NT2/D1 (cell line): ENCODE measurements around the gene SEC22A.

Experiments
- SUZ12 ChIP-seq: IDR thresholded peaks from 2 replicates; pipeline ENCODE4 v1.6.1; 2011; ENCODE audit not compliant: insufficient read length, insufficient read depth; ENCODE audit errors: extremely low read depth
- YY1 ChIP-seq: IDR thresholded peaks from 2 replicates; pipeline ENCODE4 v1.6.1; 2011; ENCODE audit not compliant: insufficient read length, insufficient read depth

DNA sequence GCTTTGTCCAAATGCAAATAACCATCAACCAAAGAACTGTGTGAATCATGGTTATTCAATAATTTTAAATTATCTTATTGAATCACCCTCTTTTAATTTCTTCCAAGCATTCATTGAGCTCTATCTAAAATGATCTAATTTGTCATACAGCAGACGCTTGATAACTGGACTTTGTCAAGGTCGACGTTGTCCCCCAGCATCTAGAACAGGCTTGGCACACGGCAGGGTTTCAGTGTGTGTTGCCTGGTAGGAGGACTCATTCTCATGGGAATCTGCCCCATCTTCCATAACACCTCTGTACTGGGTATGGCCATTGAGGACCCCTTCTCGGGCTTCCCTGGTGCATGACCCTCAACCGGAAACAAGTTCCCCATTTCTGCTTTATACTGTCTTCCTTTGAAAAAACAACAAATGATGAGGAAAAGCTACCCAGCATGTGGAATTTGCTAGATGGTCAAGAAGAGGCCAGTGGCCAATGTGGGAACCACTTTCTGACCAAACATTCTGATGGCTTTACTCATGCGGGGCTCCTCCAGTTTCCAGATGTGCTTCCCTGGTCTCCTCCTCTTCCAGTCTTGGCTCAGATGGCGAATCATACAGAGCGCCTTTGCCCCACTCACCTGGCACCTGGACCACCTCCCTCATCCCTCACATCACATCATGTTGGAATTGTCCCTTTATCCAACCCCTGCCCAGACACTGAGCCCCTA is 41.7 kb upstream of the SEC22A start:
- TF ChIP-seq SUZ12 (no peak), YY1 (no peak)
